Measurements from ENCODE around the gene HCRTR1.

HCRTR1 gene

DNA sequence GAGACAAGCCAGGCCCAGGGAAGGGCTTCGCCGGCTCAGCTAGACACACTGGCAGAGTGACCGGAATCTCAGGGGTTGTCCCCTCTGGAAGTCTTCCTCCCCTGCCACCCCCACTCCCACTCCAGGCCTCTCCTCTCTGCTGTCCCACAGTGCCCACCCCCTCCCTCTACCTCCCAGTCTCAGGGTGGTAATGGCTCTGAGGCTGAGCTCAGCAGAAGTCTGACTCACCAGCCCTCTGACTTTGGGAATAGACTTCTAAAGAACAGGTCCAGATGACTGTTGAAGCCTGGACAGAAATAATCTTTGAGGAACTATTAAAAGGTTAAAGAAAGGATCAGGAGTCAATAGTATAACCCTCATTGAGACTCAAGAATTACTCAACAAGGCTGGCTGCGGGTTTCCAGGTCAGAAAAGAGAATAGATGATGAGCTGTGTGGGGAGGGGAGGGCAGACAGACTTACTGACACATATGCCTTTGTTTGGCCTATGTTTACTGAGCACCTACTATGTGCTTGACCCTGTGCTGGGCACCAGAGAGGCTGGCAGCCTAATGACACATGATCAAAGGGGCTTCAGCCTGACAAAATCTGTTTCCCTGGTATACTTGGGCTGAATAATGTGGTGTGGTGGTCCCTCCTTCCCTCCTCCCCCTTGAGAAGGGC, 8.2 kb downstream of the HCRTR1 start:
- DNase-seq: no peak

GRCh38 chr1:31626223-31627207, 9.0 kb downstream of the HCRTR1 start:
- peak in 9 of 51 donors; percentile 7 to 63 (median 24) for DNase-seq

DNA sequence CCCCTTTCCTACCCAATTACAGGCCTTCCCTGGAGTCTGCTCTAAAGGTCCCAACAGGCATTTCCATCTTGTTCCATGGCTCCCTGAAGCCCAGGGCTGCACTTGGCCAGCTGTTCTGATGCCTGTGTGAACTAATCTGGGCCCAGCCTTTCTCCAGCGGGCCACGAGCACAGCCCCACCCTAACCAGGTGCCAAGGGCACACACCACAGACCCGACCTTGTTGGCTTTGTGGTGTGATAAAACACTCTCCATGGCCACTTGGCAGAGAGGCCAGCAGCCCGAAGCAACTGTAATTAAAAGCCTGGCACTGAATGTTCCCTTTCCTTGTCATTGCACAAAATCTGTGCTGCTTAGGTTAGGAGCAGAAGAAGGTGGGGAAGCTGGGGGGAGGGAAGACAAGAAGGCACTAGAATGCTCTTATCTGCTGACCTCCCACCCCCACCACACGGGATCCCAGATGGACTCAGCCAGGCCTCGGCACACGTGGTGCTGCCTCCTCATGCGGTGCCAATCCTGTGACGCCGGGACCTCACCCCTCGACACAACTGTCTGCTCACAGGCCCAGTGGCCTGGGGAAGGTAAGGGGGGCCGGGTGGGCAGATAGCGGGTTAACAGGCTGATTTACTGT, 9.9 kb downstream of the HCRTR1 start:
- DNase-seq: peak in 17 of 51 donors; percentile 7 to 54 (median 34)

- peak in 21 of 51 donors; percentile 13 to 54 (median 35) for DNase-seq
Observed at GRCh38 chr1:31627930-31628559, 10.6 kb downstream of the HCRTR1 start.

DNA sequence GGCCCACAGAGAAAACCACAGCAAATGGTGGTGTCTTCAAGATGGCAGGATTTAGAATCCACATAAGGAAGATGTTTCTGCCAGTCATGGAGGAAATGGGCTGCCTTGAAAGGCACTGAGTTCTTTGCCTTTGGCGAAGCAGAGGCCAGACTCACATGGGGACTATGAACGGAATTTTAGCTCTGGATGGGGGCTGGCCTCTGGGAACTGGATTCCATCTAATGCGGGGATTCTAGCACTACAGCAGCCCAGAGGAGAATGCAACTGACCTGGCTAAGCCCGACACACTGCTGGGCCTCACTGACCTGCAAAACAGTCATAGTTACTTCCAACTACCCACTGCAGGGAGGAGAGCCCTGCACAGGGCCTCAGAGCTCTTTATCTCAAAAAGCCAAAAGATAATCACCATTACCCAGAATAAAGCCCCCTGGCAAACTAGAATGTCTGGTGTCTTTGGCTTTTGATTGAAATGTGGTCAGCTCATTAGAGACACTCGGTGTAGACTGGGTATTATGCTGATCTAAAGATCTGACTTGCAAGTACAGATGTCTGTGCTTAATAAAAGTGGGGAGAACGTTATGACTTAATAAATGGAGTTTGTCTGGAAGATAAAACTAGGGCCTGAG, 11.6 kb downstream of the HCRTR1 start:
- no peak for DNase-seq

- no peak for DNase-seq
Observed at GRCh38 chr1:31632649-31633048, 15.2 kb downstream of the HCRTR1 start.

DNA sequence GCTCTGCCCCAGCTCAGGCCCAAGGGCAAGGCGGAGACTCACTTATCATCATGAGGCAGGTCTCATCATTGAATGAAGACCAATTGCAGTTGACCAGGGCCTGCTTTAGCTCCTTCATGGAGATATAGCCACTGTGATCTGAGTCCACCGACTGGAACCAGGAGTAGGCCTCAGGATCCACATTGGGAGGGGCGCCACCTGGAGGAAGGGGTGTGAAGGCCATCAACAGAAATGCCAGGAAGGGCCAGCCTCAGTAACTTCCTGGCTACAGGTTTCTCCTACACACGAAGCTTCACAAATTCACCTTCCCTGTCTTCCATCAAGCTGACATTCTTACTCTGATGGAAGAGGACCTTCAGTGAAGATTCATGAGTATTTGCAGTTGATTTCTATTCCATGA, 15.6 kb downstream of the HCRTR1 start:
- no peak for DNase-seq

GRCh38 chr1:31637915-31638673, 20.6 kb downstream of the HCRTR1 start:
- no peak for DNase-seq

- no peak for DNase-seq
Observed at GRCh38 chr1:31639543-31639942, 22.1 kb downstream of the HCRTR1 start.

DNA sequence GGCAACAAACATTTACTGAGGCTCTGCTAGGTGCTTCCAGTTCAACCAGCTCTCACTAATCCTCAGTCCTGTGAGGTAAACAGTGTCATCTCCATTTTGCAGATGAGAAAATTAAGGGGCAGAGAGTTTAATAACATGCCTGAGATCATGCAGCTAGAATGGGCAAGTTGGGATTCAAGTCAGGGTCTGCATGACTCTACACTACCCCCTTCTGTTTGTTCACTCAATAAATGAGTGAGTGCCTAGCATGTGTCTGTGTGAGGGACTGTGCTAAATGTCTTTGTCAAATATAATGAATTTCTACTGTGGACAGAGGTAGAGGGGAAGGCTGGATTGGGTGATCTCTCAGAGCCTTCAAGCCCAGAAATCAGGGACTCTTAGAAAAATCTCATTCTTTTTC, 22.7 kb downstream of the HCRTR1 start:
- DNase-seq: no peak

DNA sequence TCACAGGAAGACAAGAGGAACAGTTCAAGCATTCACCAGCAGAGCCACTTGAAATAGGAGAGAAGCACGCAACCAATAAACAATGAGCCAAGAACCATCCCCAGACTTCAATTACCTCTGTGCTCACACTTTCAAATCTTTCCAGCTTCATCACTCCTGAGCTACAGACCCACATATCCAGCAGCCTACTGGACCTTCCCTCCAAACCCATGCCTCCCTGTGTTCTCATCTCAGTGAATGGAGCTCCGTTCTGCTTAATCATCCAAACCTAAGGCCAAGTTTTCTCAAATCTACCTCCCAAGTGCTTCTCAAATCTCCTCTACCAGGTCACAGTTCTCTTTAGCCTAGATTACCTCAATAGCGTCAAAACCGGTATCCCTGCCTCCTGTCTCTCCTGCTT, 23.5 kb downstream of the HCRTR1 start:
- no peak for DNase-seq

DNA sequence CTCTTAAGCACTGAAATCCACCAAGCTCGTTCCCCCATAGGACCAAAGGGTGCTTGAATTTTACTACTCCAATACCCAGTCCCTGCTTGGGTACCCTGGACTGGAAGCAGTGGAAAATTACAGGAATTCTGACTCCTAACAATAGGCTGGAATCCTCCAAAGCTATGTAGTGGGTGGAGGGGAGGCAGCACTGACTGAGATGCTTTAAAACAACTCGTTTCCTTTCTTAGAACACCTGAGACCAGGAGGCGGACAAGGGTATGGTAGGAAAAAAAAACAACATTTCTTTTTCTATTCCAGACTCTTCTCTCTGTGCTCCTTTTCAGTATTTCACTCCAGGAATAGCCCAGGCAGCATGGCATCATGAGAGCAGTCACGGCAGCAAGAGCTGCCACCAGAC, 24.9 kb downstream of the HCRTR1 start:
- DNase-seq: no peak

- DNase-seq: no peak
Observed at GRCh38 chr1:31642897-31643296, 25.4 kb downstream of the HCRTR1 start.

DNA sequence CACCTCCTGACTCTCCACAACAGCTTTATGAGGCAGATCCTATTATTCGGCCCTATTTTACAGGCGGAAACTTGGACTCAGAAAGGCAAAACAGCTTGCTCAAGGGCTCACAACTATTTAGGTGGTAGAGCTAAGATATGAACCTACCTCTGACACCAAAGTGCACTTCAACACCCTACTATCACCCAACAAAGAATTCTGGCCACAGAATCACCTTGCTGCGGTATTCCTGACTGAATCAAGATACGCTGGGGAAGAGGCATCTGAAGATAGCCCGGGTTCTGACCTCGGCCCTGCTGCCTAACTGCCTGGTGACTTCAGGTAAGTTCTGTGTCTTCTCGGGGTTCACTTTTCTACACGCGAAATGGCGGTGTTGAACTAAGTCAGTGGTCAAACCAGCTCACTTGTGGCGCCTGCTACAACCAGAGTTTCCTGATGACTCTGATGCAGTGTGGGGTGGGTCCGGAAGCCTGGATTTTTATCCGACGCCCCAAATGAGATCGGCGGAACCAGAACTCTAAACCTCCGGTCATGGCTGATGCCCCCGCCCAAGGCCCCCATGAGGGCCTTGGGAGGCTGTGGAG, 26.6 kb downstream of the HCRTR1 start:
- peak in 1 of 51 donors; percentile 32 for DNase-seq

- DNase-seq: peak; percentile 87 to 100 (median 97)
Observed at GRCh38 chr1:31644560-31645273, 27.2 kb downstream of the HCRTR1 start, which contains the start of gene PEF1. PEF1 (minus strand) TSS chr1:31644876; CDS start chr1:31644864, 12 bp downstream.

- DNase-seq: peak in 1 of 51 donors; percentile 43
Observed at GRCh38 chr1:31645274-31645568, 27.7 kb downstream of the HCRTR1 start.

- DNase-seq: no peak
Observed at GRCh38 chr1:31646259-31646960, 28.9 kb downstream of the HCRTR1 start.

DNA sequence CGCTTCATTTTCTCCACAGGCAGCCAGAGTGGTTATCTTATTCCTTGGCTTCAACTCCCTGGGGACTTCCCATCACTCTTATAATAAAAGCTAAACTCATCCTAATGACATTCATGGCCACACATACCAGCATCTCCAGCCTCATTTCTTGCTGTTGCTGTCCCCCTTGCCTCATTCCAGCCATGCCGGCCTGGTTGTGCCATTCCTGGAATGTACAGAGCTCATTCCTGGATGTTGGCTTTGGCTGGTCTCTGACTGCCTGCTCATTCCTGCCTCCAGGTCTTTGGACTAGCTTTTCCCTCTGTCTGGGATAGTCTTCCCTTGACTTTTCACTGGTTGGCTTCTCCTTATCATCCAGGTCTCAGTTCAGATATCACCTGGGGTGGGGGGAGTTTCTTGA, 29.6 kb downstream of the HCRTR1 start:
- no peak for DNase-seq

- DNase-seq: no peak
Observed at GRCh38 chr1:31648190-31648589, 30.7 kb downstream of the HCRTR1 start.
